ELF-1 (cell line): ENCODE measurements around the gene DEPDC5.
A peak's percentile ranks its signal among the peaks of the same experiment; 100 is the strongest.

Experiments used
- DNase-seq: peaks from one replicate; pipeline ENCODE4 v3.0.0-alpha.2; 2016; ENCODE audit warnings: low read depth, low spot score

Gene DEPDC5

DNA sequence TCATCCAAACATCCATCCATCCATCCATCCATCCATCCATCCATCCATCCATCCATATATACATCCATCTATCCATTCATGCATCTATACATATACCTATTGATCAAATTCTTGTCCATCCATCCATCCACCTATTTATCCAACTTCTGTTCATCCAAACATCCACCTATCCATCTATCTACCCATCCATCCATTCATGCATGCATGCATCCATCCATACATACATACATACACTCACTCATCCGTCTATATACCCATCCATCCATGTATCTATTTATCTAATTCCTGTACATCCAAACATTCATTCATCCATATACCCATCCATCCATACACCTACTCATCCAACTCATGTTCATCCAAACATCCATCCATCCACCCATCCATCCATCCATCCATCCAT lies 171.2 kb downstream of the DEPDC5 start:
- no peak for DNase-seq

GRCh38 chr22:31926024-31926423 lies 172.2 kb downstream of the DEPDC5 start:
- no peak for DNase-seq

DNA sequence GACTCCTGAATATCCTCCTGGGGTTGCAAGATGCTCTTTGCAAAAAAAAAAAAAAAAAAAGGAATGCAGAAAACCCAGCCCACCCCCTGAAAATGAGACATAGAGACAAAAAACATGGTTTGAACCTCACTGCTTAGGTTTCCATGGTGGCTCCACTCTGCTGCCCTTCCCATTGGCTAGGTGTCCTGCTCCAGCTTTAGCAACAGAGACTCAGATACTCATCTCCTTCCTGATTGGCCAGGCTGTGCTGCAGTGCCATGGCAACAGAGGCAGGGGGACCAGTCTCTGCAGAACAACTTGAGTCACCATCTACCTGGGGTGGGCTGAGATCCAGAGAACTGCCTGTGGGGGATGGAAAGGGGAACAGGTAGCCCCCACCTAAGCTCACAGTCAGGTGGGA lies 173.2 kb downstream of the DEPDC5 start:
- DNase-seq, result peak; percentile 33

DNA sequence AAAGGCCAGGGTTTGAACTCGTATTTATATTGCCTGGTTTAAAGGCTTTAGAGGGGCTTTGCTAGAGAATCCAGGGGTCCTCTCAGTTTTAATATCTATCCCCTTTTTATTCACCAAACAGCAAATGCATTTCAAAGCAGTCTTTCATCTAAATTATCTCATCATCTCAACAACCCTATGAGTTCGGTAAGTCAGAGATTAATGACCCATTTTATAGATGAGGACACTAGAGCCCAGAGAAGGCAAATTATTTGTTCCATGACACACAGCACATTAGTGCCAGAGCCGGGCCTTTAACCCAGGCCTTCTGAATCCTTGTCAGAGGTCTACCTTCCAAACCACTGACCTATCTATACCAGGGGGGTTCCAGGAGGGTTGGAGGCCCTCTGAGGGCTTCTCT lies 173.7 kb downstream of the DEPDC5 start:
- DNase-seq, result no peak

DNA sequence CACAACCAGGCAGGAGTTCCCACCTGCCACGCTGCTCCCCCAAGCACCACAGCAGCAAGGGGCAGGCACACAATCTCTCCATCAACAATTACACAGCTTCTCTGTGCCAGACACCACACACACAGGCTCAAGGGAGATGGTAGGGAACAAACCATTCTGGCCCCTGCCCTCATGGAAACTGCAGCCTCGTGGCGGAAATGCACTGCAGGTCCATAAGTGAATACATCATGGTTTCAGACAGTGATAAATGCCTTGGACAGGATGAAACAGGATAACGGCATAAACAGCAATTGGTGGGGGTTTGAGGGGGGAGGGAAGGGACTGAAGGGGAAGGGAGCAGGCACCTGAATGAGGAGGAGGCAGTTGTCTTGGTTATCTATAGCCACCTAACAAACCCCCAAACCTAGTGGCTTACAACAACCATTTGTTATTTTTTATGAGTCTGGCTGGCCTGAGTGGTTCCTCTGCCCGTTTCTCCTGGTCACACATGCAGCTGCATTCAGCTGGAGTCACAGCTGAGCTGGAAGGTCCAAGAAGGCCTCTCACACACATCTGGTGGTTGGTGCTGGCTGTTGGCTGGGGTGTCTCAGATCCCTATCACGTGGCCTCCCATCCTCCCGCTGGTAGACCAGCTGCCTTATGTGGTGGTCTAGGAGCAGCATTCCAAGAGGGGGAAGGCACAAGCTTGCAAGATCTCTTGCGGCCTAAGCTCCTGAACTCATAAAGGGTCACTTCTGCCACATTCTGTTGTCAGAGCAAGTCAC lies 175.5 kb downstream of the DEPDC5 start:
- no peak for DNase-seq

- DNase-seq, result no peak
These were observed 179.0 kb downstream of the DEPDC5 start for GRCh38 chr22:31932863-31933262.

GRCh38 chr22:31933406-31933805 lies 179.6 kb downstream of the DEPDC5 start:
- no peak for DNase-seq

DNA sequence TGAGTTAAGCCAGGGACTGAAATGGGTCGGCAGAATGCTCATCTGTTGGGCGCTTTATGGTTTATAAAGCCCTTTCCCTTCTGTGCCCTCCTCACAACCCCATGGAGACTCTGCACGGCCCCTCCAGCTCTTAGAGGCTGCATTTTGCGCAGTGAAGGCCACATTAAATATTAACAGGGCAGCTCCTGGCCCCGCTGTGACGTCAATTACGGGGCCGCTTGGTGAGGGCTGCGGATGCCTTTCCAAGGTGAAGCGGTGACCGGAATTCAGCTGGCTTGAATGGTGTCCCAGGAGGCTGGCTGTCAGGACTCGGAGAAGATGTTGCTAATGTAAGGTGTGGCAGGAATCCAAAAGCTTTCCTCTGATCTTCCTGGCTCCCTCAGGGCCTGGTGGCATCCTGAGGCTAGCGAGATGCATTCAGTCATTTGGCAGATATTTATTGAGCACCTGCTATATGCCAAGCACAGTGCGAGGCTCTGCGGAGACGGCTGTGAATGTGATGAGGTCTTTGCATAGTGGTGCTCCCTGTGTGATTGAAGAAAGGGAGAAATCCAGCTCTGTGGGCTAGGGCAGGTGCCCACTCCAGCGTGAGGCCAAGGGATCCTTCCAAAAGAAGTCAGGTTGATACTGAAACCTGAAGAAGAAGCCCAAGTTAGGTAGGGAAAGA lies 180.1 kb downstream of the DEPDC5 start:
- DNase-seq, result no peak

GRCh38 chr22:31935961-31936635 lies 182.3 kb downstream of the DEPDC5 start:
- peak; percentile 85 for DNase-seq

DNA sequence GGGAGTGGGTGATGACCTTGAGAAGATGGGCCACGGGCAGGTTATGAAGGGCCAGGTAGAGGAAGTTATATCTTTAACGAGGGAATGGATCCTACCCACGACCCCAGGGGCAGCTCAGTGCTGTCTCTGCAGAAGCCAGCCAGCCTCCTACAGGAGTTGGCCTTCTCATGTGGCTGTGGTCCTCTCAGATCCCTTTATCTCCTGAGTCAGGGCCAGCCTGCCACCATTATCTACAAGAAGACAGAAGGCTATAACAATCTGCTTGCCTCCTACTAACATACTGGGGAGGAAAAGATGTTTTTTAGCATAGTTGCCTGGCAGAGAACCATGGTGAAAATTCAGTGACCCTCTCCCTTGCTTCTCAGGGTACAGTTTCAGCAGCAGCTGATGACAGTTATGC lies 183.5 kb downstream of the DEPDC5 start:
- DNase-seq, result no peak

DNA sequence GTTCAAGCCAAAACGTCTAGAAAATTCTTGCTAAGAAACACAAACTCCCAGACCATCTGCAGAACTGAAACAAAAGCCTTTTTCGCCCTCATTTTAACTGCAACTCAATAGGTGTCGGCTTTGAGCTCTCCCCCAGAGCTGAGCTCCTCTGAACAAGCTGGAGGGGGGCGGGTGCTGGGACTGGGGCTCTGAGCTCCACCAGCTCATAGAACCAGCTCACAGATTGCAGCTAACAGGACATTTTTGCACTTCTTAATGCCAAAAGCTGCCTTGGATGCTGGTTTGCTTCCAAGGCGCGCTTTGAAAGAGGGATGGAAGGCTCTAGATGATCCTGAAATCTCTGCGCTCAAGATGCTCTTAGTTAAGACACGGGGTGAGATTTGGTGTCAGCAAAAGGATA lies 184.5 kb downstream of the DEPDC5 start:
- no peak for DNase-seq

DNA sequence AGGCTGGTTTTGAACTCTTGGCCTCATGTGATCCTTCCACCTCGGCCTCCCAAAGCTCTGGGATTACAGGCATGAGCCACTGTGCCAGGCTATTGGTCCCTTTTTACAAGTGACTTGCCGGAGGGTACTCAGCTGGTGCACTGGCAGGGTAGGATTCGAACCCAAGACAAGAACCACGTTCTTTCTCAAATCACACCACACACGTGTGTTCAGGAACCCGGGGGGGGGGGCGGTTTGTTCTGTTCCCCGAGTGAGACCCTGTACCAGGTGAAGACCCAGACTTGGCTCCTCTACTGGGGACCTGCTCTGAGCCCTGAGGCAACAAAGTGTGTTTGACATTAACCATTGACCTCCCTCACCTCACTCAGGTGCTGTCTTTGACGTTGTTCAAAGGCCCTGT lies 186.7 kb downstream of the DEPDC5 start:
- DNase-seq, result no peak

DNA sequence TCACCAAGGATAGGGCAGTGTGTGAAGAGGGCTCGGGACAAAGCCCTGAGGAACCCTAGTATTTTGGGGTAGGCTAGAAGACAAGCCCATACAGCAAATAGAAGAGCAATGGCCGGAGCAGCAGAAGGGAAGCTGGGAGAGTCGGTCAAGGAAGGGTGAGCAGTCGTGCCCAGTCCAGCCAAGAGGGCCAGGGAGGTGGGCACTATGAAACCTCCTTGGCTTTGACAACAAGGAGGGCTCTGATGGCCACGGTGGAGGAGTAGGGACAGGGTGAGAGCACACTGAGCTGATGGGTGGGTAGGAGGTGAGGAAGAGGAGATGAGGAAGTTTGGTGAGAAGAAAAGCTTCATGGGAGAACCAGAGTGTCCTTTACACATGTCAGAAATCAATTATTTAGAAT lies 188.3 kb downstream of the DEPDC5 start:
- DNase-seq, result no peak

- DNase-seq, result no peak
These were observed 189.6 kb downstream of the DEPDC5 start for GRCh38 chr22:31943206-31943977.

DNA sequence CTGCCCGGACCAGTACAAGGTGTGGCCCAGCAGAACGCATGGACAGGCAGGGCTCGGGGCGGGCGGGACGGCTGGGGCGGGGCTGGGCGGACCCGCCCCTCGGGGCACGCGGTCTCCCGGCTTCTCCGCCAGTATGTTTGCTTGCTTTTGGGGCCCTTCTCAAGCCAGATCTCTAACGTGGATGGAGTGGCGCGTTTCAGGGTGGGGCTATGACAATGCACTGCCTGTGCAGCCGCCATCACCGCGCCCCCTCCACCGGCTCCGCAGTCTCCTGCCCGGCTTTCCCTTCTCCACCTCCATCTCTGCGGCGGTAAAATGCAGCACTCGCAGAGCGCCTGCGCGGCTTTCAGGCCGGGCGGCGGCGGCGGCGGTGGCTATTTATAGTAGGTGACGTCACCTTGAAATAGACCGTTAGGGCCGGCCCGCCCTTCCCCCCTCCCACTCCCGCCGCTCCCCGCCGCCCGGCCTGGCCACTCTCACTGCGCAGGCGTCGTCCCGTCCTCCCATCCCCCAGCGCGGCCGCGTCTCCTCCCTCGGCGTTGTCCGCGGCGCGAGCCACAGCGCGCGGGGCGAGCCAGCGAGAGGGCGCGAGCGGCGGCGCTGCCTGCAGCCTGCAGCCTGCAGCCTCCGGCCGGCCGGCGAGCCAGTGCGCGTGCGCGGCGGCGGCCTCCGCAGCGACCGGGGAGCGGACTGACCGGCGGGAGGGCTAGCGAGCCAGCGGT lies 190.3 kb downstream of the DEPDC5 start, which contains the start of gene YWHAH:
Gene YWHAH, plus strand, starts transcription at position 558 of the 722 bp plus-strand sequence. CDS start 199 bp downstream, outside the sequence.
- peak; percentile 94 for DNase-seq

DNA sequence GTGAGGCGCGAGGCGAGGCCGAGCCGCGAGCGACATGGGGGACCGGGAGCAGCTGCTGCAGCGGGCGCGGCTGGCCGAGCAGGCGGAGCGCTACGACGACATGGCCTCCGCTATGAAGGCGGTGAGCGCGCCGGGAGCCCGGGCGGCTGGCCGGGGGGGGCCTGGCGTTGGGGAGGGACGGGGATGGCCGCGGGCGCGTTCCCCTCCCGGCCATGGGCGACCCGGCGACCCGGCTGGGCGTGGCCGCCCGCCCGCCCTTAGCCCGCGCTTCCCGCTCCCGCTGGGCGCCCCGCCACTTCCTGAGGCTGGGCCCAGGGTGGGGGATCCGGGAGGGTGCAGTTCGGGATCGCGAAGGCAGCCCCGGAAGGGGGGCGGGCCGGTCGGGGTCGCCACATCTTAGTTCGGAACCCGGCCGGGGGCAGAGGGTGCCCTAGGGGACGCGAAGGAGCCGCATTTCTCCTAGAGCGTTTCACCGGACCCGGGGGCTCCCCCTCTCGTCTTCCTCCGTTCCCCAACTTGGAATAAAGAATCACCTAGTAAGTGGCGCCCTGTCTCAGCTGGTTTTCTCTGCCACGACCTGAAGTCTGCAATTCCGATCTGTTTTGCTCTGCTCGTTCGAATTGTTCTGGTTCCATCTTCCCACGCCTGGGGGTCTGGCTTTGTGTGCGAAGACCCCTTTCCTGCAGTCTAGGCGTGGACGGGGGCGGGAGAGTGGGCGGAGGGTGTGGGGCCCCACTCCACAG lies 191.1 kb downstream of the DEPDC5 start:
- DNase-seq, result no peak

DNA sequence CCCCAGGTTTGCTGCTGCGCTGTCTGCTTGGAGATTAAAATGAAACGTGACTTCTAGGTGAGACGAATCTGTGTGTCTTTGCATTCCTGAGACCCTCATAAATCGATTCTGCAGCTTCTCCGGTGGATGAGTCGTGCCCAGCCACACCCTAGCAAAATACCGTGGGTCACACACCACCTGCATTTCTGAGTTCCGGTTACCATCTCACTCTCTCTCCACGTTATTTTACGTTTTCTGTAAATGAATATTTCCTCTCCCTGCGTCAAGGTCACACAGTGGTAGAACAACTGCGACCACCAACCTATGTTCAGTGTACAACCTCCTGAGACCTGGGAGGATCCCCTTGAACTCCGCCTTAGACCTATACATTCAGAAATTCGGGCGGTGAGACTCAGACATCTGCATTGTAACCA lies 191.6 kb downstream of the DEPDC5 start:
- DNase-seq, result no peak

DNA sequence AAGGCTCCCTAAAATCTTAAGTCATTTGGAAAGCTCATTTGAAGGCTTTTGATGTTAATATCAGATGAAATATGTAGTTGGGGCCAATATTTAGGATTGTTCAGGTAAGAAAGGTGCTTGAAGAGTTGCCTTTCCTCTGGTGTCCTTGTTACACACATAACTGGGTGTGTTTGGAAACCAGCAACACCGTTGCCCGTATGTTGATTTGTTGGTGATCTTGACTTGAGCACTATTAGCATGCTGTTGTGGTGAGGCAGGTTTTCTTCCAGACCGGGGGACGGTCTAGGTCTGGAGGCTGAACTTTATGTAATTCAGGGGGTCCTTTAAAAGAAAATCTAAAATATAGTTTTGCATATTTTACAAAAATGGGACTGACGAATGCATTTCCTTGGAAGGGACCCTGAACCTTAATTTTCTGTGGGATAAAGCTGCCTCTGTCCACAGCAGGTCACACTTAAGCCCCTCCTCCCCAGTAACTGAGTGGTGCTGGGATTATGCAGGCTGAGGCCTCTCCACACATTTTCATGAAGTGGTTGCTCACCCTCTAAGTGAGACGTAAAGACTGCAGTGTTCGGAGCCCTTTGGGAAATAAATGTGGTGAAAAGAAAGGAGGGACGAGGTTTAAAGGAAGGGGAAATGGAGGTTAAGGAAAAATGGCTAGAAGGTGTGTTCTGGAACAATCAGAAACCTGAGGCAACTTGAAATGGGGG lies 192.3 kb downstream of the DEPDC5 start:
- DNase-seq, result no peak

GRCh38 chr22:31947296-31947695 lies 193.5 kb downstream of the DEPDC5 start:
- DNase-seq, result no peak

DNA sequence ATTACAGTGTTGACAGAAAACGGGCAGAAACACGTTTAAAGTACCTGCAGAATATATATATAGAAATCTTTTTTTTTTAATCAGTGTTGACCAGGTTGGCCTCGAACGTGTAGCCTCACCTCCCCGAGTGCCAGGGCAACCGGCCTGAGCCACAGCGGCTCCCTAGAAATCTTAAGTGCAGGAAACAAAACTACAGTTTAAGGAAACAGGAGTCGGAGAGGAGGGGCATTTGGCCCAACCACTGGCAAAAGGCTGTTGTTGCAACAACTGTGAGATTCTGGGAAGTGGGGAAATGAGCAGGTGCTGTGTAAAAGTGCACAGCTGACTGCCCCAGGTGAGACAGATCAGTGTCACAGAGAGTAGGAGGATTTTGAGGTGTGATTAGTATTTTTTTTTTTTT lies 194.2 kb downstream of the DEPDC5 start:
- no peak for DNase-seq
